GM19099 (cell line): ENCODE results near the gene RGS6.

Experiments used
- POLR2A ChIP-seq: IDR thresholded peaks from 3 replicates; pipeline ENCODE4 v1.6.1; 2011; ENCODE audit warnings: low read depth; ENCODE audit not compliant: insufficient read length; ENCODE audit errors: extremely low read depth

Gene RGS6

GRCh38 chr14:72600551-72601330 lies 668.5 kb downstream of the RGS6 start:
- no peak for TF ChIP-seq POLR2A

GRCh38 chr14:72603639-72604038 lies 671.4 kb downstream of the RGS6 start:
- no peak for TF ChIP-seq POLR2A

- no peak for TF ChIP-seq POLR2A
These were observed 671.9 kb downstream of the RGS6 start for GRCh38 chr14:72604133-72604532.

GRCh38 chr14:72605096-72605920 lies 673.1 kb downstream of the RGS6 start:
- no peak for TF ChIP-seq POLR2A

DNA sequence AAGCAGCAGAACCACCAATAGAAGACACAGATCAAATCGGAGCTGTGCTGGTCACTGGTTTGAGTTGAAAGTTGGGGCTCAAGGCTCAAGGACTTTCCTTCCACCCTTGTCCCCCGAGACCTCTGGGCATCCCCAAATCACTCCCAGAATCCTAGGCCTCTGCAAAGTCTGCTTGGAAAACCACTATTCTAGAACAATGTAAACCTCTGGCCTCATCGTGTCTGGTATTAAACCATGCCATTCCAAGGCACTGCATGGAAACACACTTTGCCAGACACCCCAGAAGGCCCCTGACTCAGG lies 673.6 kb downstream of the RGS6 start:
- no peak for TF ChIP-seq POLR2A

DNA sequence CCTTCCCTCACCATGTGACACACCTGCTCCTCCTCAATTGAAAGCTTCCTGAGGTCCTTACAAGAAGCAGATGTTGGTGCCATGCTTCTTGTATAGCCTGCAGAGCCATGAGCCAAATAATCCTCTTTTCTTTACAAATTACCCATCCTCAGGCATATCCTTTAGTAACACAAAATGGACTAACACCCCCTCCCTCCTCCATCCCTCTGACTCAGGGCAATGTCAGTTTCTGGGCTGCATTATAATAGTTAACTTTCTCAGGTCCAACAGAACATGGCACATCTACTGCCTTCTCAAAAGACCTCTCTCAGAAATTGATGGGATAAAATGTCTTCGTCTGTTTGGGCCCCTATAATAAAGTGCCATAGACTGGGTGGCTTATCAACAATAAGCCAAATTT lies 674.6 kb downstream of the RGS6 start:
- no peak for TF ChIP-seq POLR2A

GRCh38 chr14:72607386-72608130 lies 675.3 kb downstream of the RGS6 start:
- no peak for TF ChIP-seq POLR2A

DNA sequence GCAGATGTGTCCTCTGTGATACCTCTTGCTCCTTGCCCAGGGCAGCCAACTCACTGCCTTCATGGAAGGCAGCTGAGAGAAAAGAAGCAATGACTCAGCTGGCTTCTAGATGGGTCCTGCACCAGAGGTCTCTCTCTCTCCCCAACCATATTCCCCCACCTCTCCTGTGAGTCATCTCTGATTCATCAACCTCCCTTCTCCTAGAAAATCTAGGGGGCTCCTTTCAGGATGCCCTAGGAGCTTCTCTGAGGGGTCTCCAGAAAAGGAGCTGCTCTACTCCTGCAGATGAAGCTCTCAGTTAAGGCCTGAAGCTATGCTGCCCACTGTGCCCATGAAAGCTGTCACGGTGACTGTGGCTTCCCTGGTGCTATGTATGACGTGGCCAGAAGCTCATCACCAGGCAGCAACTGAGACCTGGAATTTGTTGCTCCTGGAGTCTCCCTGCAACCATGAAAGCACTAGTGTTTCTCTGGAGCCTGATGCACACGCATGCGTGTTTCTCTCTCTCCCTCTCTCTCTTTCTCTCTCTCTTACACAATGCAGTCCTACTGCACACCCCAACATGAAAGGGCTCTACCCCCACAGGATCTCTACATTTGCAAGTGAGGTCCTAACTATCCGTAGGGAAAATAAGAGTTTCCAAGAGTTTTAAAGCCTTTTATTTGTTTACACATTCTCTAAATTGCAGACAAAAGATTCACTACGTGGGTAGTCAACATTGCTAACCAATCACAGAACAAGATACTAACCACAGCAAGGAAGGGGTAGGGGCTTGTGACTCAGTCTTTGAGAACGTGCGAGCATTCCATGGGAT lies 676.4 kb downstream of the RGS6 start:
- no peak for TF ChIP-seq POLR2A

DNA sequence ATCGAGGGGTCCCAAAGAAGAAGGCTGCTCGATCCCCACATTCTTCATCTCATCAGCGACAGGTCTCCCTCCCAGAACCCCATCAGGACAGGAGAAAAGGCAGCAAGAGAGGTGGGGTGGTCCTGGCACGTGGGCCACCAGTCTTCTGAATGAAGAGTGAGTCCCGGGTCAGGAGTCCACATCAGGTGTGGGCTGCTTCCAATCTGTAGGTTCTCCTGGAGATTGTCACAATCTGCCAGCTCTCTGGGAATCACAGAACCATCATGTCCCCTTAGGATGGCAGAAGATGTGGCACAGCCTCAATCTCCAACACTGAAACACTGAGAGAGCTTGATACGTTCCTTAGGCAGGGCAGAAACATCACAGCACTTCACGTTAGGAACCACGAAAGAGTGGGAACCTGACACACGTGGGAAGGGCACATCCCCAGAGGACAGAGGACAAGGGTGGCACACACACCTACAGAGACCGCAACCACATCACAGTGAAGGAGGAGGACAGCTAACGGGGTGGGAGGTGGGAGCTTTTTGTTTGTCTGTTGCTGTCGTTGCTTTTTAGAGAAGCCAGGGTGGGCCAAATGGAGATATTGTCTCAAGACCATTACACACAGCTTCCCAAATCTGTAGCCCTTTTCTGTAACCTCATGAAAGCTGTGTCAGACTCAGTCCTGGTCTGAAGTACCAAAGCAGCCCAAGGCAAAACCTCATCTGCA lies 677.1 kb downstream of the RGS6 start:
- TF ChIP-seq POLR2A, result no peak

DNA sequence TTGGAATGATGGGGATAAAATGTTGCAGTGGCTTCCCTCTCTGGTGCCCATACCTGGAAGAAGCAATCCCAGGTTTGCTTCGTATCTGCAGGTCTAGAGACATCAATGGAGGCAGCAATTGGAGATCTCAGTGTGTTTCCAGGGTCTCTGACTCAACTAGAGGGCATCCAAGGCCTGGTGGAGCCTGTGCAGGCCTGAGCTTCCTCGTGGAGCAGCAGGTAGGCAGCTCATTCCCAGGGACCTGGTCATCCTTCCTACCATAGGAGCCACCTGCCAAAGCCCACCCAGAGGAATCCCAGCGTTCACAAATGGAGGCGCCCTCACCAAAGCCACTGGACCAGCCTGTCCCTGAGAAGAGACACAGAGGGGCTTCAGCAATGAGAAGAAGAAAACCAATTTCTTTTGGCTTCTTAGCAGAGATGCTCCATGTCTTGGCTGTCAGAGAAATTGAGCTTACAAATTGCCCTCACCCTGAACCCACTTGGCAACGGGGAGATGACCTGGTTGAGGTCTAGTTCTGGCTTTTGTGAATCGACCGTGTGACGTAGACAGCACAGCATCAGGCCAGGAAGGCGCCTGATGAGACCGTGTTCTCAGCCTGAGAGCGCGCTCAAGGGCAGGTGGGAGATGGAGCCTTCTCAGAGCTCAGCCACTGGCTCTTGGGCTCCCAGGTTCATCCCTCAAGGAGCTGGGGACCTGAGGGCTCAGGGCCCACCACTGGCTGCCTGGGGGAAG lies 678.0 kb downstream of the RGS6 start:
- no peak for TF ChIP-seq POLR2A

GRCh38 chr14:72610831-72611200 lies 678.6 kb downstream of the RGS6 start:
- TF ChIP-seq POLR2A, result no peak

- no peak for TF ChIP-seq POLR2A
These were observed 679.3 kb downstream of the RGS6 start for GRCh38 chr14:72611506-72611905.

GRCh38 chr14:72612041-72612440 lies 679.8 kb downstream of the RGS6 start:
- TF ChIP-seq POLR2A, result no peak
